ENCODE data around the gene GNPTAB.

DNA sequence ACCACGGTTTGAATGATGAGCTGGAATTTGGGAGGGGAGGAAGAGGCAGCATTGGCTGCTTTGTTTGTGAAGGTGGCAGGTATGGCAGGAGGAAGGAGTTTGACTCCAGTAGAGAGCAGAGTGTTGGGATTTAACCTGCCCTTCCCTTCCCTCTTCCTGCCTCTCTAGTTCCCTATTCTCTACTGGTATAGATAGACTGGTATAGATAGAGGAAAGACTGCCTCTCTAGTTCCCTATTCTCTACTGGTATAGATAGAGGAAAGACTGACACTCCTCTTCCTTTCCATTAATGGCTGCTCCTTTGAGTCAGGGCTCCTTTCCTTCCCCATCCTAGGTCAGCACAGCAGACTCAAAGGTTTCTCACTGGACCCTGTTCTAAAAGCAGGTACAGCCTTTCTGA, 83.1 kb downstream of the GNPTAB start:
- TF ChIP-seq, protein P1, sequence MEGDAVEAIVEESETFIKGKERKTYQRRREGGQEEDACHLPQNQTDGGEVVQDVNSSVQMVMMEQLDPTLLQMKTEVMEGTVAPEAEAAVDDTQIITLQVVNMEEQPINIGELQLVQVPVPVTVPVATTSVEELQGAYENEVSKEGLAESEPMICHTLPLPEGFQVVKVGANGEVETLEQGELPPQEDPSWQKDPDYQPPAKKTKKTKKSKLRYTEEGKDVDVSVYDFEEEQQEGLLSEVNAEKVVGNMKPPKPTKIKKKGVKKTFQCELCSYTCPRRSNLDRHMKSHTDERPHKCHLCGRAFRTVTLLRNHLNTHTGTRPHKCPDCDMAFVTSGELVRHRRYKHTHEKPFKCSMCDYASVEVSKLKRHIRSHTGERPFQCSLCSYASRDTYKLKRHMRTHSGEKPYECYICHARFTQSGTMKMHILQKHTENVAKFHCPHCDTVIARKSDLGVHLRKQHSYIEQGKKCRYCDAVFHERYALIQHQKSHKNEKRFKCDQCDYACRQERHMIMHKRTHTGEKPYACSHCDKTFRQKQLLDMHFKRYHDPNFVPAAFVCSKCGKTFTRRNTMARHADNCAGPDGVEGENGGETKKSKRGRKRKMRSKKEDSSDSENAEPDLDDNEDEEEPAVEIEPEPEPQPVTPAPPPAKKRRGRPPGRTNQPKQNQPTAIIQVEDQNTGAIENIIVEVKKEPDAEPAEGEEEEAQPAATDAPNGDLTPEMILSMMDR (IDR thresholded peaks at IDR 0.05), result no peak
- TF ChIP-seq POLR2A (IDR thresholded peaks at IDR 0.05), result no peak
